Ovary (tissue), 9 donors: ENCODE data around the gene LGR6. TPM values are rescaled to one million over a fixed set of nuclear protein-coding genes. Genes with fewer than 3 reads are reported as not detected.

Experiments used
- DNase-seq, 5 donors: peaks; one replicate each; pipeline ENCODE4 v3.0.0-alpha.2; 2019 to 2020
- H3K27ac ChIP-seq, 2 donors: fragments of 200-600 bp; one replicate each; pipeline versions ENCODE4 v1.5.1 to v1.8.0; 2019 to 2022
- H3K27me3 ChIP-seq: fragments of 200-600 bp; one replicate; pipeline ENCODE4 v1.8.0; 2022
- H3K36me3 ChIP-seq: fragments of 200-600 bp; sonication (generic); one replicate; pipeline ENCODE4 v1.5.1; 2019
- H3K4me1 ChIP-seq: one replicate; pipeline ENCODE4 v1.8.1; 2013; ENCODE audit warnings: mild to moderate bottlenecking, moderate library complexity; ENCODE audit not compliant: insufficient read depth
- H3K4me3 ChIP-seq: fragments of 200-600 bp; sonication (generic); one replicate; pipeline ENCODE4 v1.5.1; 2017
- H3K9me3 ChIP-seq, 2 donors: fragments of 200-600 bp in 1 of 2; sonication (generic) in 1 of 2; one replicate each; pipeline versions ENCODE4 v1.5.1 to v1.8.1; 2013 to 2019; ENCODE audit warnings: mild to moderate bottlenecking in 1 of 2, moderate library complexity in 1 of 2
- CTCF ChIP-seq, 3 donors: fragments of 450-650 bp in 2 of 3; fragments of 200-600 bp in 1 of 3; IDR thresholded peaks; one replicate each; pipeline versions ENCODE4 v1.5.1 to v1.8.0; 2016 to 2022; ENCODE audit warnings: antibody characterized with exemption in 3 of 3, mild to moderate bottlenecking in 1 of 3
- EP300 ChIP-seq: sonication (generic); formaldehyde crosslinking; IDR thresholded peaks from one replicate; pipeline ENCODE4 v1.6.1; 2017; ENCODE audit warnings: antibody characterized with exemption
- POLR2A ChIP-seq: fragments of 450-650 bp; IDR thresholded peaks from one replicate; pipeline ENCODE4 v1.6.1; 2017; ENCODE audit warnings: antibody characterized with exemption, mild to moderate bottlenecking, moderate library complexity
- WGBS, 3 donors: extraction: QIAGEN DNeasy Blood & Tissue Kit in 1 of 3; methylation state at CpG; one replicate each; pipeline versions ENCODE4 v1.1.5 to v1.1.7; 2013 to 2017; 5-methylcytosine and 5-hydroxymethylcytosine counted together
- intact Hi-C, 4 donors: fragments of 100-400 bp; cut with DNase I; formaldehyde crosslinking; loops; one replicate each; pipeline versions ENCODE4 v1.11.0 to v1.15.1; 2022 to 2023
- polyA plus RNA-seq, 2 donors: library from polyadenylated mRNA; stranded (reverse); fragments of 200-250 nt in 1 of 2; fragments of 350-450 nt in 1 of 2; fragmentation: Illumina TruSeq in 1 of 2; extraction: RNeasy Lipid Tissue Mini Kit (QIAGEN cat#74804) in 1 of 2; gene quantifications; one replicate each; pipeline ENCODE4 v1.2.3, GENCODE V29; 2013 to 2014
- total RNA-seq, 7 donors: library from RNA; depleted of rRNA in 2 of 7; stranded (reverse); fragments of >200 nt in 2 of 7; fragmentation: NEBNext Ultra II Directional in 3 of 7; extraction: Animal tissue kit (Norgen Biotek cat#: 25700) in 3 of 7; gene quantifications; one replicate each; pipeline versions ENCODE4 v1.1.0 to v1.2.4, GENCODE V29; 2016 to 2023
- donor health status: DM: no; HTN: no; CAD: no; lungs with moderate emphysema.
- donor health status: DM: no; HTN: no; CAD: no.
- donor health status: Bipolar disorder and iron deficiency.
- donor health status: DM: yes; HTN: yes; CAD: no.
- donor health status: DM: no; HTN: no; CAD: no.
- donor health status: DM: yes; HTN: yes; CAD: no.

LGR6 gene
- total and polyA plus RNA-seq, 9 donors: 0.24 to 12.4 (median 1.4) TPM

- Histone ChIP-seq H3K9me3 (no peaks in the 10 kb centered on the region), H3K4me1 (no peaks in the 10 kb centered on the region), H3K27me3 (no peaks in the 10 kb centered on the region), H3K27ac (no peak overlapping the region), H3K36me3 (no peaks in the 10 kb centered on the region), H3K4me3 (no peak overlapping the region)
- WGBS, 3 donors: 94 to 100% (median 97%) methylated on average over 1 of the region's 1 CpG
- DNase-seq: no peak
- intact Hi-C loops: no loop called here
- TF ChIP-seq CTCF (IDR thresholded peaks at IDR 0.05): no peak
- TF ChIP-seq POLR2A: no peak
- TF ChIP-seq EP300: no peak
Observed at GRCh38 chr1:202292773-202293172, 99.2 kb downstream of the LGR6 start.

GRCh38 chr1:202293569-202293968 is 100.0 kb downstream of the LGR6 start:
- 37 to 50% (median 43%) methylated on average over 4 of the region's 4 CpGs for WGBS, 3 donors
- TF ChIP-seq POLR2A (no peak), EP300 (no peak), CTCF (IDR thresholded peaks at IDR 0.05) (no peak)
- H3K9me3 ChIP-seq: no peaks in the 10 kb centered on the region
- H3K27me3 ChIP-seq: no peaks in the 10 kb centered on the region
- no peak for DNase-seq
- intact Hi-C loops: no loop called here
- H3K27ac ChIP-seq: no peak overlapping the region
- no peaks in the 10 kb centered on the region for H3K36me3 ChIP-seq
- no peak overlapping the region for H3K4me3 ChIP-seq
- no peaks in the 10 kb centered on the region for H3K4me1 ChIP-seq

GRCh38 chr1:202302166-202302565 is 108.6 kb downstream of the LGR6 start:
- Histone ChIP-seq H3K36me3 (no peaks in the 10 kb centered on the region), H3K4me1 (no peaks in the 10 kb centered on the region), H3K4me3 (no peak overlapping the region), H3K27me3 (no peaks in the 10 kb centered on the region), H3K27ac (no peak overlapping the region), H3K9me3 (no peaks in the 10 kb centered on the region)
- TF ChIP-seq POLR2A (no peak), EP300 (no peak), CTCF (IDR thresholded peaks at IDR 0.05) (no peak)
- WGBS, 3 donors: 93 to 96% (median 95%) methylated on average over 9 of the region's 9 CpGs
- no peak for DNase-seq
- intact Hi-C loops: no loop called here

GRCh38 chr1:202304375-202304774 is 110.8 kb downstream of the LGR6 start:
- Histone ChIP-seq H3K27ac (no peak overlapping the region), H3K4me1 (no peaks in the 10 kb centered on the region), H3K9me3 (no peaks in the 10 kb centered on the region), H3K4me3 (no peak overlapping the region), H3K27me3 (no peaks in the 10 kb centered on the region), H3K36me3 (no peaks in the 10 kb centered on the region)
- TF ChIP-seq CTCF (IDR thresholded peaks at IDR 0.05): no peak
- no peak for TF ChIP-seq EP300
- no peak for TF ChIP-seq POLR2A
- WGBS, 3 donors: 67 to 72% (median 72%) methylated on average over 9 of the region's 9 CpGs
- peak in 2 of 5 donors; percentile 17 to 30 for DNase-seq
- intact Hi-C loops: no loop called here

GRCh38 chr1:202305168-202305567 is 111.6 kb downstream of the LGR6 start:
- H3K4me3 ChIP-seq: no peak overlapping the region
- no peaks in the 10 kb centered on the region for H3K27me3 ChIP-seq
- H3K27ac ChIP-seq: no peak overlapping the region
- 74 to 94% (median 82%) methylated on average over 1 of the region's 1 CpG for WGBS, 3 donors
- TF ChIP-seq CTCF (IDR thresholded peaks at IDR 0.05) (no peak), EP300 (no peak), POLR2A (no peak)
- no peaks in the 10 kb centered on the region for H3K4me1 ChIP-seq
- no peaks in the 10 kb centered on the region for H3K9me3 ChIP-seq
- no peak for DNase-seq
- H3K36me3 ChIP-seq: no peaks in the 10 kb centered on the region
- intact Hi-C loops: loop anchor here in 1 of 4 donors (5.0 kb wide), 1 partner anchor 118 kb away; no protein-coding TSS in a partner anchor
